ENCODE results near the gene IER2. TPM values are rescaled to one million over a fixed set of nuclear protein-coding genes. Genes with fewer than 3 reads are reported as not detected.

Gene IER2
- total and polyA plus RNA-seq, 9 of the 15 experiments (the other 6 are each of a cell fraction or from before 2014, with no cell fraction given) = 4.5 to 205 (median 23.7) TPM

GRCh38 chr19:13150187-13150930, at the start of gene IER2, which contains the start of gene STX10 (continued):
- TF ChIP-seq MAFG (tag; conservative IDR thresholded peaks at IDR 0.05) (no peak), MTA1 (IDR thresholded peaks at IDR 0.05; ENCODE audit: borderline replicate concordance) (peak; percentile 17; the same call in 1 of the 2 replicates), RCOR1 (IDR thresholded peaks at IDR 0.05; ENCODE audit: borderline replicate concordance in 1 of 2, low read depth in 2 of 2, low read length in 2 of 2) (no peak), ETS1 (conservative IDR thresholded peaks at IDR 0.05; ENCODE audit: control insufficient read depth, low read depth, low read length) (peak; percentile 91), BRCA1 (IDR thresholded peaks at IDR 0.05) (no peak), BRCA1 (CRISPR knock-in tag; IDR thresholded peaks at IDR 0.05) (0 out of 2 replicates have a peak, but pooled peaks have one; percentile 22), RFX5 (IDR thresholded peaks at IDR 0.05; ENCODE audit: low read depth, low read length) (no peak), FOXK1 (CRISPR knock-in tag; IDR thresholded peaks at IDR 0.05; ENCODE audit: borderline replicate concordance) (0 out of 2 replicates have a peak, but pooled peaks have one; percentile 63), MITF (IDR thresholded peaks at IDR 0.05) (no peak), NFATC3 (IDR thresholded peaks at IDR 0.05) (no peak), CBFA2T2 (conservative IDR thresholded peaks at IDR 0.05) (no peak), HEY1 (CRISPR knock-in tag; IDR thresholded peaks at IDR 0.05; ENCODE audit: borderline replicate concordance) (no peak), HDAC1 (IDR thresholded peaks at IDR 0.05) (peak in 1 of 2 experiments; percentile 78; a peak in 1 of 4 replicates), PPARD (CRISPR knock-in tag; IDR thresholded peaks at IDR 0.05) (no peak), ZNF134 (CRISPR knock-in tag; conservative IDR thresholded peaks at IDR 0.05) (no peak), SRSF9 (IDR thresholded peaks at IDR 0.05; ENCODE audit: borderline replicate concordance, low read depth, low read length) (no peak), MIER1 (IDR thresholded peaks at IDR 0.05; ENCODE audit: low read depth) (no peak), ARHGAP35 (IDR thresholded peaks at IDR 0.05; ENCODE audit: partially characterized antibody) (no peak), BCL6 (CRISPR knock-in tag; IDR thresholded peaks at IDR 0.05) (no peak), ZZZ3 (IDR thresholded peaks at IDR 0.05) (peak; percentile 76; the same call in 1 of the 2 replicates), CTCFL (IDR thresholded peaks at IDR 0.05; ENCODE audit: borderline replicate concordance, insufficient read depth, low read depth, low read length, poor library complexity, severe bottlenecking) (peak; percentile 85), ZBTB33 (CRISPR knock-in tag; IDR thresholded peaks at IDR 0.05) (0 out of 2 replicates have a peak, but pooled peaks have one; percentile 52)
